ENCODE data around the gene SELP. TPM values are rescaled to one million over a fixed set of nuclear protein-coding genes. Genes with fewer than 3 reads are reported as not detected.

The SELP gene
- total and polyA plus RNA-seq, 2 of the 8 experiments (the other 6 are each of a cell fraction or from before 2014, with no cell fraction given), result not detected

- TF ChIP-seq MAFK (IDR thresholded peaks at IDR 0.05; ENCODE audit: low read depth, low read length) (no peak), SIRT6 (IDR thresholded peaks at IDR 0.05; ENCODE audit: low read length) (no peak), JUND (IDR thresholded peaks at IDR 0.05; ENCODE audit: low read length) (no peak), ASH2L (IDR thresholded peaks at IDR 0.05; ENCODE audit: low read length) (no peak), POU5F1 (IDR thresholded peaks at IDR 0.05; ENCODE audit: low read depth, low read length) (no peak), POLR2A (IDR thresholded peaks at IDR 0.05; ENCODE audit: control extremely low read depth in 1 of 2, low read depth in 2 of 2, low read length in 2 of 2) (no peak)
- TF ChIP-seq, protein P1, sequence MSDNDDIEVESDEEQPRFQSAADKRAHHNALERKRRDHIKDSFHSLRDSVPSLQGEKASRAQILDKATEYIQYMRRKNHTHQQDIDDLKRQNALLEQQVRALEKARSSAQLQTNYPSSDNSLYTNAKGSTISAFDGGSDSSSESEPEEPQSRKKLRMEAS (IDR thresholded peaks at IDR 0.05), result no peak
Observed at GRCh38 chr1:169576241-169576934, 53.5 kb downstream of the SELP start (continued).
